Measurements from ENCODE around the gene SPAG17. TPM values are rescaled to one million over a fixed set of nuclear protein-coding genes. Genes with fewer than 3 reads are reported as not detected.

The SPAG17 gene
- total RNA-seq, 1 donor from 2014 or later: 1.9 TPM

DNA sequence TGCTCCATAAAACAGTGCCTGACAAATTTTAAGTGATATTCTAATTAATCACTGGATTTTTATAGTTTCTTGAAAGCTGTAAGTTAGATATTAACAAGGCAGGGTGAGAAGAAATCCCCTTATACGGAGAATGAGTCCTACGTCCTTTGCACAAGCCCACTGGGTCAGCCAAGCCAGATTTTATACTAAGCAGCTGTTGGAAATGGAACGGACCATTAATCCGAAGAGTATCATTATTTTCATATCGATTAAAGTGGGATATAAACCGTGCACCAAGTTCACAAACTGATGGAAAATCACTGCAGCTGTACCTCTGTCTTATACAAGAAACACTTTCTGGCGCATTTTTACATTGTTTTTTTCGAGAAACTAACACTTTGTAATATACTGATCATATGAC is 35.2 kb downstream of the SPAG17 start:
- Histone ChIP-seq H3K4me3 (ENCODE audit: insufficient read depth, low read depth, low read length) (no peak overlapping the region), H2AFZ (ENCODE audit: low read depth, low read length) (no peak overlapping the region), H3K27me3 (ENCODE audit: insufficient read depth, low read length) (no peaks in the 10 kb centered on the region), H3K9me3 (ENCODE audit: insufficient read depth, low read depth, low read length) (no peaks in the 10 kb centered on the region), H3K9ac (ENCODE audit: low read length) (no peak overlapping the region), H3K4me1 (ENCODE audit: insufficient read depth, low read length) (no peaks in the 10 kb centered on the region), H3K79me2 (ENCODE audit: insufficient read depth, low read length) (no peaks in the 10 kb centered on the region), H3K4me2 (ENCODE audit: low read length) (no peak overlapping the region), H4K20me1 (ENCODE audit: insufficient read depth, low read length) (no peaks in the 10 kb centered on the region), H3K36me3 (ENCODE audit: insufficient read depth, low read length) (no peaks in the 10 kb centered on the region), H3K27ac (ENCODE audit: low read depth, low read length) (no peak overlapping the region)
- no peak for TF ChIP-seq EZH2 (IDR thresholded peaks at IDR 0.05; ENCODE audit: insufficient read depth, low read length)
- TF ChIP-seq, protein P1, sequence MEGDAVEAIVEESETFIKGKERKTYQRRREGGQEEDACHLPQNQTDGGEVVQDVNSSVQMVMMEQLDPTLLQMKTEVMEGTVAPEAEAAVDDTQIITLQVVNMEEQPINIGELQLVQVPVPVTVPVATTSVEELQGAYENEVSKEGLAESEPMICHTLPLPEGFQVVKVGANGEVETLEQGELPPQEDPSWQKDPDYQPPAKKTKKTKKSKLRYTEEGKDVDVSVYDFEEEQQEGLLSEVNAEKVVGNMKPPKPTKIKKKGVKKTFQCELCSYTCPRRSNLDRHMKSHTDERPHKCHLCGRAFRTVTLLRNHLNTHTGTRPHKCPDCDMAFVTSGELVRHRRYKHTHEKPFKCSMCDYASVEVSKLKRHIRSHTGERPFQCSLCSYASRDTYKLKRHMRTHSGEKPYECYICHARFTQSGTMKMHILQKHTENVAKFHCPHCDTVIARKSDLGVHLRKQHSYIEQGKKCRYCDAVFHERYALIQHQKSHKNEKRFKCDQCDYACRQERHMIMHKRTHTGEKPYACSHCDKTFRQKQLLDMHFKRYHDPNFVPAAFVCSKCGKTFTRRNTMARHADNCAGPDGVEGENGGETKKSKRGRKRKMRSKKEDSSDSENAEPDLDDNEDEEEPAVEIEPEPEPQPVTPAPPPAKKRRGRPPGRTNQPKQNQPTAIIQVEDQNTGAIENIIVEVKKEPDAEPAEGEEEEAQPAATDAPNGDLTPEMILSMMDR (IDR thresholded peaks at IDR 0.05; ENCODE audit: insufficient read depth, low read depth, low read length): no peak
- Mint-ChIP-seq H3K4me1 (ENCODE audit: low read depth, unreplicated experiment) (peaks cover 14% of the 10 kb centered on the region), H3K36me3 (ENCODE audit: low read depth, unreplicated experiment) (no peaks in the 10 kb centered on the region), H3K27me3 (ENCODE audit: low read depth, unreplicated experiment) (no peaks in the 10 kb centered on the region), H3K4me3 (ENCODE audit: unreplicated experiment) (no peak overlapping the region), H3K9me3 (ENCODE audit: unreplicated experiment) (no peaks in the 10 kb centered on the region), H3K27ac (ENCODE audit: unreplicated experiment) (no peak overlapping the region)
- no peak for FAIRE-seq
- DNase-seq (ENCODE audit: low read depth): no peak

DNA sequence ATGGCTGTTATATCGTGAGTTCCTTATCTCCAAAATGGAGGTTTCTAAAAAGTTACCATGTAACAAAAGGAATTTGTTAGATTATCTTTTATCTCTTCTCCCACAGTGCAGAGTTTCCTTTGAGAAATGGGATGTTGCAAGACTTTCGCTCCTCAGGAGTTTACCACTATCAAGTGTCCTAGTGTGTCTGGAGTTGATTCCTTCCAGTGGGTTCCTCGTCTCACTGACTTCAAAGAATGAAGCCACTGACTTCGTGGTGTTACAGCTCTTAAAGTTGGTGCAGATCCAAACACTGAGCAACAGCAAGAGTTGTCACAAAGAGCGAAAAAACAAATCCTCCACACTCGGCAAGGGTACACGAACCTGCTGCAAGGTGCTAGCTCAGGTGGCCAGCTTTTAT is 37.0 kb downstream of the SPAG17 start:
- FAIRE-seq: peak; percentile 69
- Mint-ChIP-seq H3K4me1 (ENCODE audit: low read depth, unreplicated experiment) (peaks cover 17% of the 10 kb centered on the region), H3K9me3 (ENCODE audit: unreplicated experiment) (peaks cover 2% of the 10 kb centered on the region), H3K27ac (ENCODE audit: unreplicated experiment) (peak overlapping the region; percentile 43), H3K27me3 (ENCODE audit: low read depth, unreplicated experiment) (no peaks in the 10 kb centered on the region), H3K36me3 (ENCODE audit: low read depth, unreplicated experiment) (no peaks in the 10 kb centered on the region), H3K4me3 (ENCODE audit: unreplicated experiment) (no peak overlapping the region)
- no peak overlapping the region for H3K4me3 ChIP-seq (ENCODE audit: insufficient read depth, low read depth, low read length)
- H3K36me3 ChIP-seq (ENCODE audit: insufficient read depth, low read length): no peaks in the 10 kb centered on the region
- H3K4me2 ChIP-seq (ENCODE audit: low read length): no peak overlapping the region
- no peak overlapping the region for H3K27ac ChIP-seq (ENCODE audit: low read depth, low read length)
- no peak overlapping the region for H3K9ac ChIP-seq (ENCODE audit: low read length)
- no peaks in the 10 kb centered on the region for H3K9me3 ChIP-seq (ENCODE audit: insufficient read depth, low read depth, low read length)
- TF ChIP-seq, protein P1 (IDR thresholded peaks at IDR 0.05; ENCODE audit: insufficient read depth, low read depth, low read length): no peak
- no peak for TF ChIP-seq EZH2 (IDR thresholded peaks at IDR 0.05; ENCODE audit: insufficient read depth, low read length)
- H3K4me1 ChIP-seq (ENCODE audit: insufficient read depth, low read length): no peaks in the 10 kb centered on the region
- no peaks in the 10 kb centered on the region for H3K27me3 ChIP-seq (ENCODE audit: insufficient read depth, low read length)
- H3K79me2 ChIP-seq (ENCODE audit: insufficient read depth, low read length): no peaks in the 10 kb centered on the region
- DNase-seq (ENCODE audit: low read depth): peak; percentile 45
- no peak overlapping the region for H2AFZ ChIP-seq (ENCODE audit: low read depth, low read length)
- no peaks in the 10 kb centered on the region for H4K20me1 ChIP-seq (ENCODE audit: insufficient read depth, low read length)

DNA sequence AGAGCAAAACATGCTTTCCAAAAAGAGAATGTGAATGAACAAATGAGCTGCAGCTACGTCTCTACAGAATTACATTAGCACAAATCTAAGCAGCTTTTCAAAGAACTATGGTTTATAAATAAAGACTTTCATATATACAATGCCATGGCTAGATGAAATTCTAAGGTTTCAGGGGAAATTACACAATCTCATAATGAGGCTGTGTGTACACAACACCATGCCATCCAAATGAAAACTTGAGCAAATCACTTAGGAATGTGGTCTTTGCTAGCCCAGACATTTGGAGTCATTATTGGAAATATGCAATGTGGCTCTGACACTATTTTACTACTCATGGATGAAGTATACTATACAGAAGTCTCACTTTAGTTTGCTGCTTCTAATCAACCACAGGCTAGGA is 37.5 kb downstream of the SPAG17 start:
- Mint-ChIP-seq H3K9me3 (ENCODE audit: unreplicated experiment) (peaks cover 2% of the 10 kb centered on the region), H3K27me3 (ENCODE audit: low read depth, unreplicated experiment) (no peaks in the 10 kb centered on the region), H3K27ac (ENCODE audit: unreplicated experiment) (peak overlapping the region; percentile 43), H3K4me3 (ENCODE audit: unreplicated experiment) (no peak overlapping the region), H3K4me1 (ENCODE audit: low read depth, unreplicated experiment) (peaks cover 17% of the 10 kb centered on the region), H3K36me3 (ENCODE audit: low read depth, unreplicated experiment) (no peaks in the 10 kb centered on the region)
- H2AFZ ChIP-seq (ENCODE audit: low read depth, low read length): no peak overlapping the region
- H3K27ac ChIP-seq (ENCODE audit: low read depth, low read length): no peak overlapping the region
- H3K9me3 ChIP-seq (ENCODE audit: insufficient read depth, low read depth, low read length): no peaks in the 10 kb centered on the region
- DNase-seq (ENCODE audit: low read depth): peak; percentile 75
- no peaks in the 10 kb centered on the region for H3K4me1 ChIP-seq (ENCODE audit: insufficient read depth, low read length)
- FAIRE-seq: peak; percentile 71
- H3K4me2 ChIP-seq (ENCODE audit: low read length): peak overlapping the region; percentile 19
- H3K36me3 ChIP-seq (ENCODE audit: insufficient read depth, low read length): no peaks in the 10 kb centered on the region
- no peak overlapping the region for H3K4me3 ChIP-seq (ENCODE audit: insufficient read depth, low read depth, low read length)
- no peaks in the 10 kb centered on the region for H3K79me2 ChIP-seq (ENCODE audit: insufficient read depth, low read length)
- no peaks in the 10 kb centered on the region for H4K20me1 ChIP-seq (ENCODE audit: insufficient read depth, low read length)
- H3K9ac ChIP-seq (ENCODE audit: low read length): no peak overlapping the region
- no peaks in the 10 kb centered on the region for H3K27me3 ChIP-seq (ENCODE audit: insufficient read depth, low read length)
- no peak for TF ChIP-seq EZH2 (IDR thresholded peaks at IDR 0.05; ENCODE audit: insufficient read depth, low read length)
- TF ChIP-seq, protein P1 (IDR thresholded peaks at IDR 0.05; ENCODE audit: insufficient read depth, low read depth, low read length): no peak

All from astrocyte (in vitro differentiated cells and primary cell).